ENCODE results near the gene TEAD4.

The TEAD4 gene

GRCh38 chr12:3083241-3083920 lies 124.2 kb downstream of the TEAD4 start:
- DNase-seq, result no peak

DNA sequence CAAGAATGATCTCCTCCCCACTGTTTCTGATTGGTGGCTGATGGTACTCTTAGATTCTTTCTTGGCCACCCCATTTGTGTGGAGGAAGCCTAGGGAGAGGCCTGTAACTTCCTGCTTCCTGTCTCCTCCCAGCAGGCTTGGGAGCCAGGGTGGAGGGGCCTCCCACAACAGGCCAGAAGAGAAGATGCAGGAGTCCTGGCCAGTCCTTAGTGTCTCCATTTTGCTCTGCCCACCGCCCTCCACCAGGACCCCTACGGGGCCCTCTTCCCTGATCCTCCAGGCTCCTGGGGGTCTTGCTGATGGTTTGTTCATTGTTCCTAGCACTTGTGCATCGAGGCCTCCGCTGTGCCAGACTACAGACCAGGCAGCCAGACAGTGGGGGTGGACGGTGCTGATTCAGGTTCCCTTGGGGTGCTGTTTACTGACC lies 124.7 kb downstream of the TEAD4 start:
- DNase-seq, result no peak

GRCh38 chr12:3084742-3085141 lies 125.5 kb downstream of the TEAD4 start:
- DNase-seq, result no peak

GRCh38 chr12:3085341-3086139 lies 126.3 kb downstream of the TEAD4 start:
- DNase-seq, result no peak

- DNase-seq, result no peak
Measured at GRCh38 chr12:3086211-3086610, 127.0 kb downstream of the TEAD4 start.

GRCh38 chr12:3086729-3087323 lies 127.6 kb downstream of the TEAD4 start:
- DNase-seq, result no peak

GRCh38 chr12:3087758-3088650 lies 128.8 kb downstream of the TEAD4 start:
- DNase-seq, result no peak

GRCh38 chr12:3089588-3089987 lies 130.4 kb downstream of the TEAD4 start:
- DNase-seq, result no peak
